ENCODE results near the gene SLC25A2.

The SLC25A2 gene

DNA sequence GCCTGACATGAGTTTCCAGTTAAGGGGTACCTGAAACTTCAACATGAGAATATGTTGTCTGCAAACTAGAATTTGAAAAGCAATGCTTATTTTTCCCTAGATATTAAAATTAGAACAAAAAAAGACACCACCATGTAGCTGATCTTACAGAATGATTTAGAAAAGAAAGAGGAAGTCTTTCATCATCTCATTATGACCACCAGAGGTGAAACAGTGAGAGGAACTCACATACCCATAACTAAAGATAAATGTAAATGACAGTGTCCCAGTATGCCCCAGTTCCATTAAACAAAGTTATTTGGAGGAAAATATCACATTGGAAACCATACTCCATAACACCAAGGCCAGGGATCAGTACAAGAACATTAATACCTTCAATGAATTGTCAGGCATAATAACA lies 9.9 kb upstream of the SLC25A2 start:
- no peak for DNase-seq (ENCODE audit: low read depth)

GRCh38 chr5:141306630-141307029 lies 2.8 kb upstream of the SLC25A2 start:
- no peak for DNase-seq (ENCODE audit: low read depth)

- DNase-seq (ENCODE audit: low read depth): no peak
Measured at GRCh38 chr5:141298376-141298775, 5.5 kb downstream of the SLC25A2 start.

- peak; percentile 3 for DNase-seq (ENCODE audit: low read depth)
Measured at GRCh38 chr5:141272906-141273305, 30.9 kb downstream of the SLC25A2 start.

GRCh38 chr5:141269195-141269594 lies 34.7 kb downstream of the SLC25A2 start:
- no peak for DNase-seq (ENCODE audit: low read depth)

DNA sequence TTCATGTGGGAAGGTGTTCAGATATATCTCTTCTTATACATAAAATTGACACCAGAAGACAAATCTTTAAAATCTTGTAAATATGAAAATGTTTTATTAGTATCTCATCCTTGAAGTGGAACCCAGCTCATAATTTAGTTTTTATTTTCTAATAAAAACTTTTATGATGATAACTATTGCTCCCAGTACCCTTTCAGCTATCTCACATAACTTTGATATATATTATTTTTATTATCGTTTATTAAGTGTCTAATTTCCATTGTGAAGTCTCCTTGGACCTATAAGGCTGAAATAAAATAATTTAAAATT lies 42.7 kb downstream of the SLC25A2 start:
- DNase-seq (ENCODE audit: low read depth): no peak

DNA sequence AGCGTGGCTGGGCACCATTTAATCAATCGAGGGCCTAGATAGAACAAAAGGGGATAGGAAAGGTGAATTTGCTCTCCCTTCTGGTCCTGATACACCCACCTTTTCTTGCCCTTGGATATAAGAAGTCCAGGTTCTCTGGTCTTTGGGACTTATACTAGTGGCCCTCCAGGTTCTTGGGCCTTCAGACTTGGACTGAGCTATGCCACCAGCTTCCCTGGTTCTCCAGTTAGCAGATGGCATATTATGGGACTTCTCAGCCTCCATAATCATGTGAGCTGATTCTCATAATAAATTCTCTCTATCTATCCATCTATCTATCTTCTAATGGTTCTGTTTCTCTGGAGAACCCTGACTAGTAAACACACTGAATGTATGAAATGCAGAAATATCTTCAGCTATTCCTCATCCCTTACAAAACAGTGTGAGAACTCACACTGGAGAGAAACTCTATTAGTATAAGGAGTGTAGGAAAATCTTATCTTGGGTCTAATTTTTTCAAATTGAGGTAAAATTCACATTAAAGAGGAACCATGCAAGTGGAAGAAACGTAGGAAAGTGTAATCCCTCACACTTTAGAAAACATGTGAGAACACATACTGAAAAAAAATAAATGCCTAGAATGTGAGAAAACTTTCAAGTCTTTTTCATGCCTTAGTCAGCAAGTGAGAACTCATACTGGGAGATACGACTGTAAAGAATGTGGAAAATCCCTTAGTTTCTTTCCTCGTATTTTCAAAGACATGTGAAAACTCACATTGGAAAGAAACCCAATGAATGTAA lies 43.2 kb downstream of the SLC25A2 start:
- DNase-seq (ENCODE audit: low read depth): peak; percentile 31

DNA sequence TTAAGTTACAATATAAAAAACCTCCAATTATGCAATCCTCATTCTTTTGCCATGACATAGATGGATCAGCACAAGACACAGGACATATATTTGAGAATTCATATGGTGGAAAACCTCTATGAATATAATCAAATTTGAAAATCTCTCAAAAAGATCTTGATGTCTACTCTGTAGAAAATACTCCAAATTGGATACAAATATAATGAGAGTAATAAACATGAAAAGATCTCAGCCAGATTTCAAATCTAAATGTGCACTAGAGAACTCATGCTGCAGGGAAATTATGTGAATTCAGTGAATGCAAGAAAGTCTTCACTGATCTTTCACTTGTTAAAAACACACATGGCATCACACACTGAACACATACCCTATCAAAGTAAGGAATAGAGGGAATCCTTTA lies 44.9 kb downstream of the SLC25A2 start:
- no peak for DNase-seq (ENCODE audit: low read depth)

DNA sequence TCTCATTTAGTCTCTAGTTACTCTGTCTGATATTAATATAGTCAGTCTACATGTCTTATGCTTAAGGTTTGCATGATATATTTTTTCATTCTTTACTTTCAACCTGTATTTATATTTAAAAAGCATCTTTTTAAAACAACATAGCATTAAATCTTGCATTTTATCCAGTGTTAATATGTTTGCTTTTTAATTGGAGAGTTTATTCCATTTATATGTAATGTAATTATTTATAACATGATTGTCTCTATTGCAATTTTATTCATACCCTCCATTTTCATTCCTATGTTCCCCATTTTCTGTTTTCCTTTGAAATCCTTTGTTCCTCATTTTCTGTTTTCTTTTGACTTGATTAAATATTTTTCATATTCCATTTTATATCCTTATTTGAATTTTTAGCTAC lies 45.4 kb downstream of the SLC25A2 start:
- DNase-seq (ENCODE audit: low read depth): no peak
